Fibroblast of gingiva (primary cell): Measurements from ENCODE around the gene SS18L1.

Experiments
- DNase-seq: peaks from one replicate; pipeline ENCODE4 v3.0.0-alpha.2; 2011; ENCODE audit warnings: low read depth

Gene SS18L1

DNA sequence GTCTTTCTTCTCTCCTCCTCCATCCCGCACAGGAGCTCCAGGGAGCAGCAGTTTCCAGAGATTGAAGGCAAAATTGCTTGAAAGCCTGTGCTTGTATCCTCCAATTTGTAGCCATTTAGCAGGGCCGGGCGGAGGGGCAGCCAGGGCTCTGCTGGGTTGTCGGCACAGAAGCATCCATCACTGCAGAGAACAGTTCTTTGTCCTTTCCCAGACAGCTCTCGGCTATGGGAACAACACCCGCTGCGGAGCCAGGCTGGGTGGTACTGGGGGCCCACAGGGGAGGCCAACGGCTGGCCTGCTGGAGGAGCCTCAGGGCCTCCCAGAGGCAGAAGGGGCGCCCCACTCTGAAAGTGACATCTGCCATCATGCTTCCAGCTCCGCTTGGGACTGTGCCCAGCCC lies 68.7 kb downstream of the SS18L1 start:
- DNase-seq: no peak

DNA sequence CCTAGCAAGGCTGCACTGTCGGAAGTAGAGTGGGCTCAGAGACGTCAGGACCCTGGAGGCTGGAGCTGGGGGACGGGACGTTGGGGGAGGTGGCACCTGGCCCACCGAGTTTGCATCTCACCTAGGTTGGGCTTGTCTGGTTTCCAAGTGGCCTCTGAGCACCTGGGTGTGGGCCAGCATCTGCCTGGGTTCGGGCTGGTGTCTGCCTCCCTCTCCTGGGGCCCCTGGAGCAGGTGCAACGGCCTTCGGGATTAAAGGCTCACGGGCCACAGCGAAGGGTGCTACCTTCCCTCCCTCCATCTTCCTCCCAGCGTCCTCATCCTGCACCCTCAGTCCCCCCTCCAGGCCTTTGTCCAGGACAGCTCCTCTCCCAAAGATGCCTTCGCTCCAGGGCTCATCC lies 70.5 kb downstream of the SS18L1 start:
- no peak for DNase-seq

DNA sequence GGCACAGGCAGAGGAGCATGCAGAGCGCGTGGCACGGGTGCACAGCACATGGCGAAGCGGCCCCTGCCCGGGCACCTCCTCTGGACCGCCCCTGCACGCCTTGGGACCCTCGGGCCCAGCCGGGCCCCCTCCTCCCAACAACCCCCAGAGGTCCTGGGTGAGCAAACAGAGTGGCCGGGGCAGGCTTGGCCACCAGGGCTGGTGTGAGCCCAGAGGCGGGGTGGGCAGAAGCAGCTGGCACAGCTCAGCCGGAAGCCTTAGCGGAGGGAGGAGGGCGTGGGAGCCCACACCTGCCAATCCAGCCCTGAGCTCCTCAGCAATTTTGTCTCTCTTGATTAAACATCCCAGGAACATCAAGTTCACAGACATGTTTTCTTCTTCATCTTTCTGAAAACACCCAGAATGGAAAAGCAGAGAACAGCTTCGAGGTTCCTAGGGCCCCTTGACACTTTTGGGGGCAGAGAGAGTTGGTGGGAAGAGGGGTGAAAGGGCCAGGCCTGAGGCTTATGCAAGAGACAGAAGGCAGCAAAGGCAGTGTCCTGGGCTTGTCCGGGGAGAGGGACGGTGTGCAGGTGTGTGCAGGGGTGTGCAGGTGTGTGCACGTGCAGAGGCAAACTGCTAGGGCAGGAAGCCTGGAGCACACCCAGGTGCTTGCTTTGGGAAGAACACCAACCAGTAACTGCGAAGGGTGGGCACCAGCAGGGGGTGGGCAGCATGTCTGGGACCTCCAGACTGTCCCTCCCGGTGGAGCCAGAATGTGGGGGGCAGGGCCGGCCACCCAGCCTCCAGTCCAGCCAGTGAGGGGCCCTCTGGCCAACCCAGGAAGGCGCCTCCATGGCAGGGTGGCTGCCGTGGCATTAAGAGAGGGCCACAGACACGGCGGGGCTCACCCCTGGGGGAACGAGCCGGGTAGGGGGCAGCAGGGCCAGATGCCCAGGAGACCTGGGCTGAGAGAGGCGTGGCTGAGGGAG lies 71.7 kb downstream of the SS18L1 start:
- no peak for DNase-seq

DNA sequence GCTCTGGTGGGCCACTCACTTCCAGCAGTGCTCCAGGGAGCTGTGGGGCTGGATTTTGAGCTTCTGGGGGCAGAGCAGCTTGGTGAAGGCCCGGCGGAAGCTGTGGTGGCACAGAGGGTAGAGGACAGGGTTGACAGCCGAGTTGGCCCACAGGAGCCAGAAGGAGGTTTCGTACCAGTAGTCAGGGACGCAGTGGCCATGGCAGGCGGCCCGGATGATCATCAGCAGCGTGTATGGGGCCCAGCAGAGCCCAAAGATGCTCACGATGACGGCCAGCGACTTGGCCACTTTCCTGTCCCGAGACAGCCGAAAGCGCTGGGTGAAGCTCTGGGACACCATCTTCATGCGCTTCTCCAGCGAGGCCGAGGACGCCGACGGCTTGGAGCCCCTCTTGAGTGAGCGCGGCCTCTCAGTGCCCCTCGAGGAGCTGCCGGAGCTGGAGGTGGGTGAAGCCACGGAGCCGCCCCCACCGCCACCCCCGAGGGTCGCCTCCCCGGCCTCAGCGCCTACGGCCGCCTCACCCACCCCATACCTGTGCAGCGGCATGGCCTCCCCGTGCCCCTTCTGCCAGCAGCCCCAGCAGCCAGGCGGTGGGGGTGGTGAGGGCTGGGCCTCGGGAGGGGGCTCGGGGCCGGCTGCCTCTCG lies 72.5 kb downstream of the SS18L1 start:
- no peak for DNase-seq

DNA sequence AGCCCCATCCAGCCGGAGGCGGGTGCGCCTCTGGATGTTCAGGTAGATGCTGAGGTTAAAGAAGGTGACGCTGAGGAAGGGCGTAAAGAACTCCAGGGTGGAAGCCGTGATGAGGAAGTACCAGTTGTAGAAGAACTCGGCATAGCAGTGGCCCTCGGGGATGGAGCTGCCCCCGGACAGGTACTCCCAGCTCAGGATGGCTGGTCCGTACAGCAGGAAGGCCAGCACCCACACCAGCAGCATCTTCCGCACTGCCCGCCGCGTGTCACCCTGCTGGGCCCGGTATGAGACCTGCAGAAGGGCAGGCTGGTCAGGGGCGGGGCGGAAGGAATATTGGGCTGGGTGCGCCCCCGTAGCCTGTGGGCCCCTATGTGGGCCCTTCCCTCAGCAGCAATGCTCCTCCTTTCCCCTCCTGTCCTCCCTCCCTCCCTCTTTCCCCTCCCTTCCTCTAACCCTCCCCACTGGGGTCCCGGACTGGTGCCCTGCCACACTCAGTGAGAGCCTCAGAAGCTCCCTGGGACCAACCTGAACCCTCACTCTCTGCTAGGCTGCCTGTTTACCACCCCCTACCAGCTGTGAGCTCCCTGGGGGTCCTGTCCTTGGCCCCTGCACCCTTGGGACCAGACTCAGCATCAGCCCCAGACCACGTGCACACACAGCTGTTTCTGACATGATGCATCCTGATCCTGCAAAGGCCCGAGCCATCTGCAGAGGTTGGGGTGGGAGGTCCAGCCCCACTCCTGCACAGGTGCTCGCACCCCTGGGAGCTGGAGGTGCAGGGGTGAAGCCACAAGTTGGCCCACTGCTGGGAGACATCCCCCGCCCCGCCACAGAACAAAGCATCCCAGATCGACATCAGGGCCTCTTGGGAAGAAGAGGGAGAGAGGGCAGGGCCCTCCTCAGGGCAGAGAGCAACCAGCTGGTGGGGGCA lies 73.3 kb downstream of the SS18L1 start:
- no peak for DNase-seq

DNA sequence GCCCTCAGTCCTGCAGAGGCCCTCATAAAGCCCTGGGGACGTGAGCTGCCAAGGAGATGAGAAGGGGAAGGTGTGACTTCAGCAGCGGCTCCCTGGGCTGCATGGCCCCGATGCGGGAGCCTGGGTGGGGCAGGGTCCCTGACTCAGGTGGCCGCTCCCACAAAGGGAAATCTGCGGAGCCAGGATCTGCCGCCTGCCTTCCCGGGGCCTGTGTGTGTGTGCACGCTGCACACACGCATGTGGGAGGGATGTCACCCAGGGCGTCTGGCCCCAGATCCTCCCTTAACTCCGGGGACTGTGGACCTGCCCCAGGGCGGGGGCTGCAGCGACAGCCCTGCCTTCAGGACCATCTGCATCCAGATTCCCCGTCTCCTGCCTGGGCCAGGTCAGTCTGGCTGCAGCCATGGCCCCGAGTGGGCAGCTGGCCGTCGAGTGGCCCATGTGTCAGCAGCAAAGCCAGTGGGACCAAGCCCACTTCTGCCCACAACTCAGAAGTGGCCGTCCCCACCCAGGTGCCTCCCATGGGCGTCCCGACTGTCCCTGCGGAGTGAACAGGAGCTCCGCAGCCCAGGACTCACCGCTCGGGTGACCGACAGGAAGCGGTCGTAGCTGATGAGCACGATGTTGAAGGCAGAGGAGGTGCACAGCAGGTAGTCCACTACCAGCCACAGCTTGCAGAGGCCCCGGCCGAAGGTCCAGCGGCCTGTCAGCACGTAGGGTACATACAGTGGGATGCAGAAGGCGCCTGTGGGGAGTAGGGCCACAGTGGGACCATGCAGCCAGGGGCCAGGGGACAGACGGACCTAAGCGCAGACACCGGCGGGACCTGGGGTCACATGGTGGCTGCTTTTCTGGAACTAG lies 74.6 kb downstream of the SS18L1 start:
- no peak for DNase-seq

DNA sequence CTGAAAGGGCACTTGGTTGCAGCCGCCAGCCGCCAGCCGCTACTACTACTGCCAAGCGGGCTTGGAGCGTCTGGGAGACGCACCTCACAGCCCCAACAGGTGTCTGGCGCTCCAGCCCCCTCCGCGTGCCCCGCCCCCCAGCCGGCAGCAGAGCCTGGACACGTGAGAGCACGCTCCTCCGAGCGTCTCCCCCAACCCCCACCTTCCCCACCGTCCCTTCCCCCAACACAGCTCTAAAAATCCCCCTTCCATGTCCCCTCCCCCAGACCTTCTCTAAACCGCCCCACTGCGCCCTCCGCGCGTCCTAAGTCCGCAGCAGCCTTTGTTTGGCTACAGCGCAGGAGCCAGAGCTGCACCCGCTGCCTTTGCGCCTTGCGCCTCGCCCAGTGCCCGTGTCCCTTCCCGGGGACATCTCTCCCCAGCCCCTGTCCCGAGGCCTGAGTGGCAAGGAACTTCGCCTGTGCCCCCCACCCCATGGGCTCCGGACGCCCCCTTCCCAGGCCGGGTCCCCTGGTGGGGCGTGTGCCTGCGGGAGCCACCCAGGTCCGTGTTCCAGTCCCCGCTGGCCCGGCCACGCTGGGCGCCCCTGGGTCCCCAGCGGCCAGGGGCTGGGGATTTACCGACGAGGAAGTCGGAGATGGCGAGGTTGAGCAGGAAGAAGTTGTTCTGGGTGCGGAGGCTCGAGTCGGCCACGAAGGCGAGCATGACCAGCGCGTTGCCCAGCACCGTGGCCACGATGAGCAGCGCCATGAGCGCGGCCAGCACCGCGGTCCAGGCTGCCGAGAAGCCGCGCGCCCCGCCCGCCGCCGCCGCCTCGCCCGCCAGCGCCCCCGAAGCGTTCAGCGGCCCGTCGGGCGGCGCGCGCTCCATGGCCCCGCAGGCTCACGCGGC lies 75.8 kb downstream of the SS18L1 start:
- no peak for DNase-seq

DNA sequence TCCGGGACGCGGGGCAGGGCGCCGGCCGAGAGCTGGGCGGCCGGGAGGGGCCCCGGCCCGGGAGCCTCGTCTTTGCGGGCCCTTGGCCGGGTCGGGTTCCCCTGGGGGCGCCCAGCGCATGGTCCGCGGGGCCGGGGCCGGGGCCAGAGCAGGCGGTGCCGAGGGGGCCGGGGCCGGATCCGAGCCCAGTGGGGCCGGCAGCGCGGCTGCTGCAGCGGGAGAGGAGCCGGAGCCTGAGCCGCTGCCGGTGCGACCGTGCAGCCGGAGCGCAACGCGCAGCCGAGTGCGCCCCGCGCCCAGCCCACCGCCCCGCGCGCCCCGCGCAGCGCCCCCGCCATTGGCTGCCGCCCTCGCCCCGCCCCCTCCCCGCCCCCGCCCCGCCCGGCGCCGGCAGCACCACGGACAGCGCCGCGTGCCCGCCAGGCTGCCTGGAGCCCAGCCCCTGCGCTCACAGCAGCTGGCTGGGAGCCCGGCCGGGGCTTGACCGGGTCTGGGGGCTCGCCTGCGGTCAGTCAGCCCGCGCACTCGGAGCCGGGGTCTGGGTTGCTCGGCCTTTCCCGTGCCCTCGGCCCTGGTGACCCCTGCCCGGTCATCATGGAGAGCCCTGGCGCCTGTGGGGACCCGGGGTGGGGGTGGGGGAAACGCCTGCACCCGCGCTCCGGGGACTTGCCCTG lies 76.6 kb downstream of the SS18L1 start, which contains the start of gene HRH3:
TSS of gene HRH3 (minus strand) at position 287 of the 674 bp plus-strand sequence. CDS start 308 bp downstream, outside the sequence.
- no peak for DNase-seq

DNA sequence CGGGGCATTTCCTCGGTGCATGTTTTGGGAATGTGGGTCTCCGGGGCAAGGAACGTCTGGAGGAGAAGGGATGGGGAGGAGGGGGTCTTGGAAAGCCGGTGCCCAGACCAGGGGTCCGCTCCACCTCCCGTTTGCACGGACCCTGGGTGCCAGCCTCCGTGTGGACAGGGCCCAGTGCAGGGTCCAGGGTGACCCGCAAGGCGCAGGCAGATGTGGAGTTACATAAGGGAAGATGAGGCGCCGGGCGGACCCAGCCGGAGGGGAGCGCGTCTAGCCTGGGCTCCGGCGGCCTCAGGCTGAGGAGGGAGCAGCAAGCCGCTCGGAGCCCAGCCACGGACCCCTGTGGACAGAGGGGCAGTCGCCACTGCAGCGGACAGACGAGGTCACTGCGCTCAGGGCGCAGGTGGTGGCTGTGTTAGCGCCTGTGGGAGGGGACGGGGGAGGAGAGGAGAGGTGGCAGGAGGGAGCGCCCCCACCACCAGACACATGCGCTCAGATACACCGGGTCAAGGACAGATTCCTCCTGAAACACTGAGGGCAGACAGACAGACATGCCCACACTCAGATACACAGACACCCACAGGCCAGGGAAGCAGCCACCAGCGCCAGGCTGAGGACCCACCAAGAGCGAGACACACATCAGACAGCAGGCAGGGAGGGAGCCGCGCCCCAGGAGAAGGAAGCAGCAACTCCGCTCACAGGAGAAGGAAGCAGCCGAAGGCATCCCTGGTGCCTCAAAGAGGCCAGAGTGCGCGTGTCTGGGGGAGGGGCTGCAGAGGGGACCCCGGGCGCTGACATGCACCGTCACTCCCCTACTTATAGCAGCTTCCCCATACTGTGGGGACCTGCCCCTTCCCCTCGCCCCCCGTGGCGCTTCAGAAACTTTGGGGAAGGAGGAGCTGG lies 77.3 kb downstream of the SS18L1 start:
- DNase-seq: no peak

DNA sequence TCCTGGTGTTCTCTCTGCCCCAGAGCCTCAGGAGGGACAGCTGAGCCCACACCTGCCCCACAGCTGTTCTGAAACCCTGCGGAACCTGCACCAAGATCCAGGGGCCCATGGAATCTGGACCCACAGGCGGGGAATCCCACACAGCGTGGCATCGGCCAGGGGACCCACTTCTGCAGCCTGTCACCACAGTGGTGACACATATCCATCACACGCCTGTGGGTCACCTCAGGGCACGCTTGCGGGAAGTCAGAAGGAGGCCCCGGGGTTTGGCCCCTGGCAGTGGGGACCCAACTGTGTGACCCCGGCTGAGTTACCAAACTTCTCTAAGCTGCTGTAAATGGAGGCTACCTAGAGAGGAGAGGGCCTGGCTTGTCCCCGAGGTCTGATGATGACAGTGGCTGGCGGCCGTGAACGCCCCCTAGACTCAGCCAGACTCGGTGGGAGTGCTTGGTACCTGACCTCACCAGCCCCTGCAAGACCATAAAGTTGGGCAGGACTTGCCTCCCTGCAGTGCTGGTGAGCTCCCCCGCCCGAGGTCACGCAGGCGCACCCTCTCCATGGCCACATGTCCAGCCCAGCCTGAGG lies 78.8 kb downstream of the SS18L1 start:
- no peak for DNase-seq

DNA sequence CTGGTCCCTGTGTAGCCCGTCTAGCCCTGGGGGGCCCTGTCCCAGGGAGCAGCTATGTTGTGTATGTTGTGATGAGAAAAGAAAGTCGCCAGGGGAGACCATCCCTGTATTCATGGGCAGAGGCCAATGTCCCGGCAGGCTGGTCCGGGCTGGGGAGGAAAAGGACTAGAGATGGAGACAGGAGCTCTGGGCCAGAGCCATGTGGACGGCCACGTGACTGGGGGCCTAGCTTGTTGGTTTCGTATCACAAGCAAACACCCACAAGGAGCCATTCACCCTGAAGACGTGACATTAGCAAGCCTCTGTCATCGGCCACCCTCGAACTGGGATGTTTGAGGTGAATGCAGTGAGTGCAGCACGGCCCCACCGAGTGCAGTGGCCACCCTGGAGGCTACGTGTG lies 79.4 kb downstream of the SS18L1 start:
- DNase-seq: no peak

DNA sequence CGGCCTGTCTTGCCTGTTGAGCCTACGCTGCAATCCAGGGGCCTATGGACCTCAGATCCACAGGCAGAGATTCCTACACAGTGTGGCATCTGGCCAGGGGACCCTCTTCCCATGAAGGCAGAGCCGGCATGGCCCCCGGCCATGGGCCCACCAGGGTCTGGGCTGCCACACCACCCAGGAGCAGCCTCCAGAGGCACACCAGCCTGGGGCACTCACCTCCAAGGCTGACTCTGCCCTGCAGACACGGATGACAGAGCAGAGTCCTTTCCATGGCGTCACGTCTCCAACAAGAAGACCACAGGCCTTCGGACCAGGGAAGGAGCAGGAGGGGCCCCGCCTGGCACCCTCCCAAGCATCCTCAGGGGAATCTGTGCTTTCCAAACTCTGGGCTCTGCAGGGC lies 80.0 kb downstream of the SS18L1 start:
- no peak for DNase-seq

DNA sequence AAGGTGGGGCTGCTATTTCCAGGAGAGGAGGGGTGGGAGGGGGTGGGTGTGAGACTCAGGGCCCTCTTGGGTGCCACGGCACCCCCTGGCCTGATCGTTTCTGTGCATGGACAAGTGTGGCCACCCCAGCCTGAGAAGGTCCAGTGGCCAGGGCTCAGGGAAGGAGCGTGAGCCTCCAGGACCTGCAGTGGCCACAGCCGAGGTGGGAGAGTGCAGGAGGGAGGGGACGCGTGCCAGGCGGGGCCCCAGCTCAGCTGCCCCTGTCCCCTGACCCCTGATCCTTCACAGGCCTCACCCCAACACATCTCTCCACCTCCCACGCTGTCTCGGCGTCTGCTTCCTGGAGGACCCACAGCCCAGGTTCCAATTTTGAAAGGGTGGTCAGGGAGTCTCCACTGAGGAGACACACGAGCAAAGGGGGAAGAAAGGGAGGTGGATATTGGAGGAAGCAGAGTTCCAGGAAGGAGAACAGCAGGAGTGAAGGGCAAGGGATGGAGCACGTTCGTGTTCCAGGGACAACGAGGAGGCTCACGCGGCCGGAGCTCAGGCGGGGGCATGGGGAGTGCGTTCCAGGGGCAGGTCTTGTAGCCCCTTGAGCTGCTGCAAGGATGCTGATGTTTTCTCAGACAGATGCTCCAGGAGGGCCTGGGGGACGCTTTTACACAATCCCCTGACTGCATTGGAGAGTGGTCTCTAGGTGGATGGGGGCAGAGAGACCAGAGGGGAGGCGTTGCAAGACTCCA lies 80.7 kb downstream of the SS18L1 start:
- no peak for DNase-seq

DNA sequence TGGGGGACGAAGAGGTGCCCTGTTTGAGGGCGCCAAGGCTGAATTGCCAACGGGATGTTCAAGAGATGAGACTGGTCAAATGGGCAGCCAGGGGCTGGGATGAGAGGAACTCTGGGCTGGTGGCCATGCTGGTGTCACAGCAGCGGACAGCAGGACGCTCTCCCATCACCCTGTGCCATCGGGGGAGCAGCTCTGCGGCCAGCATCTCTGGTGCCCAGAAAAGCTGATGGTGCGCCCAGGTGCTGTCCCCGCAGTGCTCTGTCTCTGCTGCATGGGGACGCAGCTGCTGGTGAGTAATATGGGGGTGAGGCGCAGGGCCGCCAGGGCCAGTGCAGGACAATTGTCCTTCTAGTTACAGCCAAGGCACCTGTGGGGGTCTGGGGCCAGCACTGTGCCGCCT lies 81.5 kb downstream of the SS18L1 start:
- DNase-seq: no peak

DNA sequence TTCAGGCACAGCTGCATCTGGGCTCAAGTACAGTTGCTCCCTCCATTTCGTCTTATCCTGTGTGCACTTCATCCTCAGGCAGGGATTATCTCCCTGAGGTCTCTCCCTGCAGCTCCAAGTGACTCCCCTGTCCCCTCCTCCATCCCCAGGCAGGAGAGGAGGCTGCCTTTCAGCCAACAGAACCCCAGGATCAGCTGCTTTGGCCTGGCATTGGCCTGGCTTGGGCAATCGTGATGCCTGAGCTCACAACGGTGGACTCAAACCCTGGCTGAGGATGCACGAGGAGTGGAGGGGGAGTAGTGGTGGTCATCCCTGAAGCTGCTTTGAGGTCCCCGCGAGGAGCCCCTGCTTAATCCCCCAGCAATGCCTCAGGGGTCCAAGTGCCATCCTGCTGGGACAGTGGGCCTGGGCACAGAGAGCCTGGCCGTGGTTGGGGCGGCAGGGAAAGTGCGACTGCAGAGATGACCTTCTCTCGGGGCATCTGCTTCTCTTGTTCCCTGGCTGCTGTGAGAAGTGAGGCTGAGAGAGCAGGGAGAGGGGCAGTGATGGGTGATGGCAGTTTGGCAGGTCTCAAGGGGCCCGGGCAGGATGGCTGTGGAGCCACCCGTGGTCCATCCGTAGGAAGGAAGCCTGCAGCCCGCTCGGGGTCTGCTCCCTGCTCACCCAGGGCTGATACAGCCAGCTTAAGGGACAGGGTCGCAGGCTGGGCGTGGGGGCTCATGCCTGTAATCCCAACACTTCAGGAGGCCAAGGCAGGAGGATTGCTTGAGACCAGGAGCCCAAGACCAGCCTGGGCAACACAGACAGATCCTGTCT lies 82.5 kb downstream of the SS18L1 start:
- no peak for DNase-seq
